GM21526 (cell line): ENCODE data around the gene TRMT10C.
"Not testable (repeated sequence)": the region's sequence is repeated elsewhere in the genome, so short reads cannot be mapped to it uniquely, and the experiment has no call there.

Experiments used
- ATAC-seq: cut with Tn5 transposase; IDR thresholded peaks from one replicate; pipeline ENCODE4 v1.9.1; 2021; ENCODE audit warnings: moderate library complexity; ENCODE audit not compliant: unreplicated experiment, low FRiP score

The TRMT10C gene

DNA sequence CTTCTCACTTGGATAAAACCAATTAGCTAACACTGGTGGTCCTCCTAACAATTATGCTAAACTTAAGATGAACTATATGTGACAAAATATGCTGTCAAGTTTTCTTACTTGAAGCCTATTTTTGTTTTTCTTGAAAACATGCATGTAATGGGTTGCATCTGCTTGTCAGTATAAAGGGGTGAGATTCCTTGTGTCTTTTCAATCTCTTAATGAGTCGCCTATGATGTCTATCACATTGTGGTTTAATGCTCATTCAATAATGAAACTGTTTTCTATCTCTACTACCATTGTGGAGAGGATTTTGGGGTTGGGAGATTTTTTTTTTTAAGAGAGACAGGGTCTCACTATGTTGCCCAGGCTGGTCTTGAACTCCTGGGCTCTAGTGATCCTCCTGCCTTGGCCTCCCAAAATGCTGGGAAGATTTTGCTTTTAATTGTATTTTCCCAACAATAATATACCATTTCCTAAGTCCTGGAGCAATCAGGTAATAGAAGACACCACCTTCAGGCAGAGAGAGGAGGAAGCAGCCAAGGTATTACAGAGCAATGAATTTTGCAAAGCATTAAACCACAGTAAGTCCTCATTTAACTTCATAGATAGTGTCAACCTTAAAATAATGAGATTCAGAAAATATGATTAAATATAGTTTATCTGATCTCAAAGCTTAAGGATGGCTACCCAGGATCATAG, 17.4 kb upstream of the TRMT10C start:
- ATAC-seq, result no peak

DNA sequence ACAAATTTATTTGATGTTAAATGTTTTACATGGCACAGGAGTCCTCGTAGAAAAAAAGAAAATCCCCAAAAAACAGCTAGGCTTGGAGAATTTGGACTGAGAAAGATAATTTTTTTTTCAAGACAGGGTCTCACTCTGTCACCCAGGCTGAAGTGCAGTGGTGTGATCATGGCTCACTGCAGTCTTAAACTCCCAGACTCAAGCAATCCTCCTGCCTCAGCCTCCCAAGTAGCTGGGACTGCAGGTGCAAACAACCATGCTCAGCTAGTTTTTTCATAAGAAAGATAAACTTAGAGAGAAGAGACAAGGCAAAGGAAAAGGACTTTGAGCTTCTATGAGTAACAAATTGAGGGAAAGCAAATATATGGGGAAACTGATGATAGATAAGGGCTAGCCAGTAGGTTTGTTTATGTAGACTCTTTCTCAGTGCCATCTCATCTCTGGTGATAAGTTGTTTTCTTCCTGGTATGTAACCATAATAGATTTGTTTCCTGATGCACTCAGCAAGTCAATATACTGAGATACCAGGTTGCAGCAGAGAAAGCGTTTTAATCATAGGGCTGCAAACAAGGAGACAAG, 13.1 kb upstream of the TRMT10C start:
- ATAC-seq, result no peak

- ATAC-seq, result no peak
Measured at GRCh38 chr3:101549473-101549872, 12.2 kb upstream of the TRMT10C start.

DNA sequence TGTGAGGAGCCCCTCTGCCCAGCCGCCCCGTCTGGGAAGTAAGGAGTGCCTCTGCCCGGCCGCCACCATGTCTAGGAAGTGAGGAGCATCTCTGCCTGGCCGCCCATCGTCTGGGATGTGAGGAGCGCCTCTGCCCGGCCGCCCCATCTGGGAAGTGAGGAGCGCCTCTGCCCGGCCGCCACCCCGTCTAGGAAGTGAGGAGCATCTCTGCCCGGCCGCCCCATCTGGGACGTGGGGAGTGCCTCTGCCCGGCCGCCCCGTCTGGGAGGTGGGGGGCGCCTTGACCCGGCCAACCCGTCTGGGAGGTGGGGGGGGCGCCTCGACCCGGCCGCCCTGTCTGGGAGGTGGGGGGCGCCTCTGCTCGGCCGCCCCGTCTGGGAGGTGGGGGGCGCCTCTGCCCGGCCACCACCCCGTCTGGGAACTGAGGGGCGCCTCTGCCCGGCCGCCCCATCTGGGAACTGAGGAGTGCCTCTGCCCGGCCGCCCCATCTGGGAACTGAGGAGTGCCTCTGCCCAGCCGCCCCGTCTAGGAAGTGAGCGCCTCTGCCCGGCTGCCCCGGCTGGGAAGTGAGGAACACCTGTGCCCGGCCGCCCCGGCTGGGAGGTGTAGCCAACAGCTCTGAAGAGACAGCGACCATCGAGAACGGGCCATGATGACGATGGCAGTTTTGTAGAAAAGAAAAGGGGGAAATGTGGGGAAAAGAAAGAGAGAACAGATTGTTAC, 10.1 kb upstream of the TRMT10C start:
- not testable (repeated sequence) for ATAC-seq

GRCh38 chr3:101553381-101553780, 8.3 kb upstream of the TRMT10C start:
- not testable (repeated sequence) for ATAC-seq

GRCh38 chr3:101556064-101556463, 5.6 kb upstream of the TRMT10C start:
- ATAC-seq, result no peak

- ATAC-seq, result no peak
Measured at GRCh38 chr3:101567528-101568317, 6.1 kb downstream of the TRMT10C start.

DNA sequence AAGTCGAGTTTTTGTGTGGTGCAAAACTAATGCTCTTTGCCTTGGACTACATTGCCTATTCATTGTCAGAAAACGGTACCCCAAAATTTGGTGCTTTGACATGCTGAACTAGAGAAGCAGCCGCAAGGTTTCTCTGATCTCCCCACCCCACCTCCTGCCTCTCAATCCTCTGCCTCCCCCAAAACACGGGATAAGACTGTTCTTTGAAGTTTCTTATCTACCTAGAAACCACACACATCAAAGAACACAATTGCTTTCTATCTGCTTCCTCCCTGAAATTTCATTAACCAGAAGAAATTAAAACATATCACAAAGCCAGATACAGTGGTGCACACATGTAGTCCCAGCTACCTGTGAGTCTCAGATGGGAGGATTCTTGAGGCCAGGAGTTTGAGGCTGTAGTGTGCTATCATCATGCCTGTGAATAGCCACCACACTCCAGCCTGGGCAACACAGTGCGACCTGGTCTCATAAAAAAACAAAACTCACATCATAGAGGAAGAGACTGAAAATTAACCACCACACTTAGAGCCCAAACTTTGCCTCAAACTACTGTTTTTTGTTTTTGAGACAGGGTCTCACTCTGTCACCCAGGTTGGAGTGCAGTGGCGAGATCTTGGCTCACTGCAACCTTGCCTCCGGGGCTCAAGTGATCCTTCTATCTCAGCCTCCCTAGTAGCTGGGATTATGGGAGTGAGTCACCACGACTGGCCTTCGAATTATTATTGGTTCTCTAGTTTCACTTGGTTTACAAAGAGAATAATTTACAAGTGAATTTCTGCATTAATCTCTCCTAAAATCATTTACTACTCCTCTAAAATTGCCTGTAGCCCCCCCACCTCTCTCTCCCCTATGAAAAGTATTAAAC, 9.6 kb downstream of the TRMT10C start:
- ATAC-seq, result no peak

DNA sequence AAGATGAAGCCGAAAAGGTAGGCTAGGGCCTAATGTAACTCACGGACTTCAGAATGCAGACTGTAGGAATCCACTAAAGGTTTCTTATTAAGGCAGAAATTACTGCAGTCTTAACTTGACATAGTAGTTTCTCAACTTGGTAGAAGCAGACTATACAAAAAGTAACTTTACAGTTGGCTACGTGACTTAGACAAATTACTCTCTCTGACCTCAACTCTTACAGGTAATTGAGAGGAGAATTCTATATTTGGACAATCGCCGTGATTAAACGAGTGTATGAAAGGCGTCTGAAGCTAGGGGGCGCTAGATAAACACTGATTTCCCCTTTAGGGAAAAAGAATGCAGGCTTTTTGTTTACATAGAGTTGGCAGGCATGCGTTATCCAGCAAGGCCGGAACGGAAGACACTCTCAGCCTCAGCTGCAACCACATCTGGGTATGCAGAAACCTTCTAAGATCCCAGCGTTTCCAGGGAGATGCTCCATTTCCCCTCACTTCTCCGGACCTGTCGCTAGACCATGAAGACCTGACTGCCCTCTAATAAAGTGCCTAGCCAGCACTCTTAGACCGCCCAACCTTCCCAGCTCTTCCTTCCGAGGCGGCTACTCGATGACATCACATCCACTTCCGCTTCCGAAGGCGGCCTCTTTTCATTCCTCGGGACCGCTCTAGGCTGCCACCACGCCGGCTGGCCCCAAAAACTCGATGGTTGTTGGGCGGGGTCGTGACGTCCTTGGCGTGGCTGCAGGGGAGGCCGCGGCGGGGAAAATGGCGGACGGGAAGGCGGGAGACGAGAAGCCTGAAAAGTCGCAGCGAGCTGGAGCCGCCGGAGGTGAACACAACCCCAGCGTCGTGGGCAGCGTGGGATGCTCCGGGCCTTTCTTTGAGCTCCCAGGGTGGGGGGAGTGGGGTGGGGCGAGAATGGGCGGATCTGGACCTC, 12.1 kb downstream of the TRMT10C start, which contains the start of gene PCNP:
TSS of gene PCNP (plus strand) at position 732 of the 939 bp plus-strand sequence. CDS start at position 768, 36 bp downstream.
- ATAC-seq, result peak; percentile 82

GRCh38 chr3:101574388-101575112, 12.9 kb downstream of the TRMT10C start:
- ATAC-seq, result peak; percentile 43

DNA sequence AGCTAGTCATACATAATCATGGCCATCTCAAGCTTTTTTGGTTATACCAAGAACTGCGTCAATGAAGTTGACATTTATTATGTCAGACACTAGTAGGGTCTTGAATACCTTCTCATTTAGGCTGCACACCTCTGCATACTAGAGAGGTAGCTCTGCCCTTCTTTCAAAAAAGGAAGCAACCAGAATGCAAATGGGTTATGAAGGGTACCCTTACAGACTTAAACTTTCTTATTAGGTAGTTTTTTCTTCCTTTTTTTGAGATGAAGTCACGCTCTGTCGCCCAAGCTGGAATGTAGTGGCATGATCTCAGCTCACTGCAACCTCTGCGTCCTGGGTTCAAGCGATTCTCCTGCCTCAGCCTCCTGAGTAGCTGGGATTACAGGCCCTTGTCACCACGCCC, 15.6 kb downstream of the TRMT10C start:
- ATAC-seq, result no peak

DNA sequence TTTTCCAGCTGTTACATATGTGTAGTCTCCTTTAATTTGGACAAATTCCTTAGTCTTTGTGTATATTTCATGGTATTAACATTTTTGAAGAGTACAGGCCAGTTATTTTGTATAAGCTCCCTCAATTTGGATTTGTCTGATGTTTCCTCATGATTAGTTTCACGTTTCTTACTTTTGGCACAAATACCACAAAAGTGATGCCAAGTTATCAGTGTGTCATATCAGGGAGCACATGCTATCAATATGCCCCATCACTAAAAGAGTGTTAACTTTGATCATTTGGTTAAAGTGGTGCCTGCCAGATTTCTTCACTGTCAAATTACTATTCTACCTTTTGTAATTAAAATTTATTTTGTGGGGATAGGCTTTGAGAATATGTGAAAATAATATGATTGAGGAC, 26.9 kb downstream of the TRMT10C start:
- ATAC-seq, result no peak

- no peak for ATAC-seq
Measured at GRCh38 chr3:101591071-101591470, 29.4 kb downstream of the TRMT10C start.

DNA sequence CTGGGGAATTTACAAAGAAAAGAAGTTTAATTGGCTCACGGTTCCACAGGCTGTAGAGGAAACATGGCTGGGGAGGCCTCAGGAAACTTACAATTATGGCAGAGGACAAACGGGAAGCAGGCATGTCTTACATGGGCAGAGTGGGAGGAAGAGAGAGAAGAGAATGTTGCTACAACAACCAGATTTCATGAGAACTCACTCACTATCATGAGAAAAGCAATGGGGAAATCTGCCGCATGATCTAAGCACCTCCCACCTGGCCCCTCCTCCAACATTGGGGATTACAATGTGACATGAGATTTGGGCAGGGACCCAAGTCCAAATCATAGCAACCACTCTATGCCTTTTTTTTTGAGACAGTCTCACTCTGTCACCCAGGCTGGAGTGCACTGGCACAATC, 41.1 kb downstream of the TRMT10C start:
- no peak for ATAC-seq

DNA sequence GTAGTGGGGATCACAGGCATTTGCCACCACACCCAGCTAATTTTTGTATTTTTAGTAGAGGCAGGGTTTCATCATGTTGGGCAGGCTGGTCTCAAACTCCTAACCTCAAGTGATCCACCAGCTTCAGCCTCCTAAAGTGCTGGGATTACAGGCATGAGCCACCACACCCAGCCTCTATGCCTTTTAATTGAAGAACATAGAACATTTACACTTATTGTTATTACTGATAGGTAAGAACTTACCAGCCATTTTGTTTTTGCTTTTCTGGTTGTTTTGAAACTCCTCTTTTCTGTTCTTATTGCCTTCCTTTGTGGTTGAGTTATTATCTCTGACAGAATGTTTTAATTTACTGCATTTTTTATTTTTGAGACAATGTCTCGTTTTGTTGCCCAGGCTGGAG, 41.5 kb downstream of the TRMT10C start:
- no peak for ATAC-seq

DNA sequence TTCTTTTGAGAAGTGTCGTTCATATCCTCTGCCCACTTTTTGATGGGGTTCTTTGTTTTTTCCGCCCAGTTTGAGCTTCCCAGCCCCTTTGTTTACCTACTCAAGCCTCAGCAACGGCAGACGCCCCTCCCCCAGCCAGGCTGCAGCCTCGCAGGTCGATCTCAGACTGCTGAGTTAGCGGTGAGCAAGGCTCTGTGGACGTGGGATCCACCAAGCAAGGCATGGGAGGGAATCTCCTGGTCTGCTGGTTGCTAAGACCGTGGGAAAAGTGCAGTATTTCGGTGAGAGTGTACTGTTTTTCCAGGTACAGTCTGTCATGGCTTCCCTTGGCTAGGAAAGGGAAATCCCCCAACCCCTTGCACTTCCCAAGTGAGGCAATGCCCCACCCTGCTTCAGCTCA, 43.7 kb downstream of the TRMT10C start:
- ATAC-seq, result not testable (repeated sequence)

GRCh38 chr3:101611023-101611422, 49.4 kb downstream of the TRMT10C start:
- ATAC-seq, result peak; percentile 78

DNA sequence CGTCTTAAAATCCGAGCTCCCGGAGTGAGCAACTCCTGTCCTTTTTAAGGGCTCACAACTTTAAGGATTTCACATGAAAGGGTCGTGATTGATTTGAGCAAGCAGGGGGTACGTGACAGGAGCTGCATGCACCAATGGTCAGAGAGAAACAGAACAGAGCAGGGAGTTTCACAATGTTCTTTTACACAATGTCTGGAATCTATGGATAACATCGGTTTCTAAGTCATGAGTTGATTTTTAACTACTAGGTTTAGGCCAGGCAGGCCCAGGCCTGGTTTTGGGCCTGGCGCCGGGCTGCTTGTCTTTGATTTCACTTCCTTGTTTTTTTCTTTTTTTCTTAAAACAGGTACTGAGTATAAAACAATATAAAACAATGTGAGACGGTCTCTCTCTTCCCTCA, 51.3 kb downstream of the TRMT10C start:
- not testable (repeated sequence) for ATAC-seq
